GM18505 (cell line): ENCODE measurements around the gene SPDYE3.
"Not testable (repeated sequence)": the region's sequence is repeated elsewhere in the genome, so short reads cannot be mapped to it uniquely, and the experiment has no call there.

ENCODE experiments used
- ATAC-seq: cut with Tn5 transposase; IDR thresholded peaks from one replicate; pipeline ENCODE4 v1.9.1; 2021; ENCODE audit not compliant: unreplicated experiment
- POLR2A ChIP-seq: IDR thresholded peaks from 4 replicates; pipeline ENCODE4 v1.6.1; 2011; ENCODE audit warnings: borderline replicate concordance; ENCODE audit not compliant: insufficient read depth, insufficient read length; ENCODE audit errors: extremely low read depth

Gene SPDYE3

GRCh38 chr7:100353685-100354330 lies 46.3 kb downstream of the SPDYE3 start:
- no peak for TF ChIP-seq POLR2A
- no peak for ATAC-seq

GRCh38 chr7:100356416-100357068 lies 49.0 kb downstream of the SPDYE3 start:
- TF ChIP-seq POLR2A: no peak
- no peak for ATAC-seq

- no peak for ATAC-seq
- no peak for TF ChIP-seq POLR2A
Measured at GRCh38 chr7:100357131-100357561, 49.6 kb downstream of the SPDYE3 start.

- TF ChIP-seq POLR2A: no peak
- ATAC-seq: no peak
Measured at GRCh38 chr7:100358027-100358856, 50.7 kb downstream of the SPDYE3 start, which contains the start of gene PILRB. TSS of gene PILRB (plus strand) at chr7:100358117. CDS start at chr7:100358303, 186 bp downstream.

GRCh38 chr7:100358857-100359212 lies 51.3 kb downstream of the SPDYE3 start:
- TF ChIP-seq POLR2A: no peak
- ATAC-seq: no peak

GRCh38 chr7:100360135-100360854 lies 52.8 kb downstream of the SPDYE3 start:
- TF ChIP-seq POLR2A: no peak
- ATAC-seq: no peak

- no peak for TF ChIP-seq POLR2A
- ATAC-seq: no peak
Measured at GRCh38 chr7:100363098-100363497, 55.6 kb downstream of the SPDYE3 start.

- not testable (repeated sequence) for ATAC-seq
Measured at GRCh38 chr7:100363797-100364196, 56.3 kb downstream of the SPDYE3 start.

GRCh38 chr7:100364480-100364879 lies 57.0 kb downstream of the SPDYE3 start:
- no peak for ATAC-seq
- TF ChIP-seq POLR2A: no peak

- not testable (repeated sequence) for ATAC-seq
Measured at GRCh38 chr7:100365998-100366367, 58.5 kb downstream of the SPDYE3 start.

GRCh38 chr7:100366411-100367250 lies 59.1 kb downstream of the SPDYE3 start:
- peak; percentile 59 for TF ChIP-seq POLR2A
- no peak for ATAC-seq

GRCh38 chr7:100367251-100367620 lies 59.7 kb downstream of the SPDYE3 start:
- no peak for TF ChIP-seq POLR2A
- no peak for ATAC-seq
